NK-92 treated with Interleukin-12 subunit alpha and Interleukin-12 subunit beta, amount 100 ng/mL, for 24 hours (cell line): Measurements from ENCODE around the gene FUOM.

Experiments
- DNase-seq: peaks from one replicate; lab custom pipeline; 2025; lab: John Stamatoyannopoulos, UW

The FUOM gene, protein sequence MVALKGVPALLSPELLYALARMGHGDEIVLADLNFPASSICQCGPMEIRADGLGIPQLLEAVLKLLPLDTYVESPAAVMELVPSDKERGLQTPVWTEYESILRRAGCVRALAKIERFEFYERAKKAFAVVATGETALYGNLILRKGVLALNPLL

GRCh38 chr10:133357285-133358161 is at the start of gene FUOM:
FUOM (minus strand) TSS chr10:133358019; CDS start chr10:133358007, 12 bp downstream.
- no peak for DNase-seq

DNA sequence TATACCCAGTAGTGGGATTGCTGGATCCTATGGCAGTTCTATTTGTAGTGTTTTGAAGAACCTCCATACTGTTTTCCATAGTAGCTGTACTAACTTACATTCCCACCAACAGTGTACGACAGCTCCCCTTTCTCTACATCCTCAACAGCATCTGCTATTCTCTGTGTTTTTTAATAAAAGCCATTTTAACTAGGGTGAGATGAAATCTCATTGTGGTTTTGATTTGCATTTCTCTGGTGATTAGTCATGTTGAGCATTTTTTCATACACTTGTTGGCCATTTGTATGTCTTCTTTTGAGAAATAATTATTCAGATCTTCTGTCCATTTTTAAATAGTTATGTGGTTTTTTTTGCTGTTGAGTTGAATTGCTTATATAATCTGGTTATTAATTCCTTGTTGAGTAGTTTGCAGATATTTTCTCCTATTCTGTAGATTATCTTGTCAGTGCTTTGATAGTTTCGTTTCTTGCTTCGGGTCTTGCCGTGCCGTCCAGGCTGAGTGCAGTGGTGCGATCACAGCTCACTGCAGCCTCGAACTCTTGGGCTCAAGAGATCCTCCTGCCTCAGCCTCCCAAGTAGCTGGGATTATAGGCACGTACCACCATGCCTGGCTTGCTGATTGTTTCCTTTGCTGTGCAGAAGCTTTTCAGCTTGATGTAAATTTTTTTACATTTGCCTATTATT is 48.2 kb upstream of the FUOM start:
- DNase-seq, result no peak

GRCh38 chr10:133405272-133405671 is 47.5 kb upstream of the FUOM start:
- no peak for DNase-seq

DNA sequence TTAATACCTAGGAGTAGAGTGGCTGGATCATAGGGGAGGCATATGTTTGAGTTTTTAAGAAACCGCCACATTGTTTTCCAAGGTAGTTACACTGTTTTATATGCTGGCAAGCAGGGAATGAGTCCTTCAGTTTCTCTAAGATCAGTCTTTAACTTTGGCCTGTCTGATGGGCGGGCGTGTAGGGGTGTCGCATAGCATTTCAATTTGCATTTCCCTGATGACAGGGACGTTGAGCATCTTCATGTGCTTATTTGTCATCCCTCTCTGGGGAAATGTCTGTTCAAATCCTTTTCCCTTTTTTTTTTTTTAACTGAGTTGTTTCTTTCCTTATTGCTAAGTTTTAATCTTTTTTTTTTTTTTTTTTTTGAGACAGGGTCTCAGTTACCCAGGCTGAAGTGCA is 46.0 kb upstream of the FUOM start:
- DNase-seq, result no peak

DNA sequence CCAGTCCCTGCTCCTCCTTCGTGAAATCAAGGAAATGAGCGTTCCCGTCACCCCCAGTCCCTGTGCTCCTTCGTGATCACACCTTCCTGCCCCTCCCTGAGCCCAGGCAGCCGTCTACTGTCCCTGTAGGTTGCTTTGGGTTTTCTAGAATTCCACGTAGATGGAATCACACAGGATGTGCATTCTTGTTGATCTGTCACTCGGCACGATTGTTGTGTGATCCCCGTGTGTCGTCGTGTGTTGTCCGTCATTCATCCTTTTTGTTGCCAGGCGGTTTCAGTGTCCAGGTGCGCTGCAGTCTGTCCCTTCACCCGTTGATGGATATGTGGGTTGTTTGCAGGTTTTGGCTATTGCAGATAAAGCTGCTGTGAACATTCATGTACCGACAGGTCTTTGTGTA is 45.5 kb upstream of the FUOM start:
- DNase-seq, result no peak

GRCh38 chr10:133401981-133402725 is 44.3 kb upstream of the FUOM start:
- DNase-seq, result no peak

DNA sequence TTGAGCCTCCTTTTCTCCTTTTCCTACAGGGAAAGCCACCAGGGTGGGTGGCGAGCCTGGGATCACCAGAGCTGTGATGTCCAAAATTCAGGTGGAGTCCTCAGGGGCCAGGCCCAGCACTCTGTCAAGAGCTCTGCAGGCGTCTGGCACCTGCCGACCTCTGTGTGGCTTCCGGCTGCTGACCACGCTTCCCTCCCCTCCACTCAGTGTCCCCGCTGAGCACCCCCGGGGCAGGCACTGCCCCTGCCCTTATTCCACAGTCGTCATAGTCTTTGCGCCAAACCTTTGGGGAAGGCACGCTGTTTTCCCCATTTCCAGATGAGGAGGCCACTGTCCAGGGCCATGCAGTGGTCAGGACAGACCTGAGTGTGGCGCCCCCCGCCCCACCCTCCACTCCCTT is 43.7 kb upstream of the FUOM start:
- DNase-seq, result no peak

DNA sequence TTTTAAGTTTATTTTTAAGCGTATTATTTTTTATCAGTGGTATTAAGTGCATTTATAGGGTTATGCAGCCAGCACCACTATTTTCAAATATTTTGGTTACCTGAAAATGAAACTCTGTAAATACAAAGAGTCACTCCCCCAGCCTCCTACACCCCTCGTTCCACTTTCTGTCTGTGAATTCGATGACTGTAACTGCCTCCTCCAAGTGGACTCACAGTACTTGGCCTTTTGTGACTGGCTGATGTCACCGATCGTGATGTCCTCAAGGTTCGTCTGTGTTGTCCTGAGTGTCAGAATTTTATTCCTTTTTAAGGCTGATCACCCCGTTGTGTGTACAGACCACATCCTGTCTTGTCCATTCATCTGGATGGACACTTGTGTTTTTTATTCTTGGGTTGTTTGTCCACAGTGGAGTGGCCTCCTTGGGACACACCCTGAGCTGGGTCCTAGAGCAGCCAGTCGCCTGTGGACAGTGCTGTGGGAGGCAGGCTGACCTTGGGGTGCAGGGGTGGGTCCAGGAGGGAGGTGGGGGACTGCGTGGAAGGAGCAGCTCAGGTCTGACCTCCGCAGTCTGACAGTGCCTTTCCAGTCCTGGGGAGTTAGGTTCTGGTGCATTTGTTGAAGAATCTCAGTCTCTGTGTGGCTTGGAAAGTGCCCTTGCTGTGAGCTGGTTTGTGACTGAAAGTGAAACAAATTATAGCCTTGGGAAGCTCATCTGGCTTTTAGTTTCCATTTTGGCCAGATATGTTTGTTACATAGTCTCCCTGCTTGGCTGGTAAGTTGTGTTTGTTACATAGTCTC is 43.0 kb upstream of the FUOM start:
- DNase-seq, result no peak

DNA sequence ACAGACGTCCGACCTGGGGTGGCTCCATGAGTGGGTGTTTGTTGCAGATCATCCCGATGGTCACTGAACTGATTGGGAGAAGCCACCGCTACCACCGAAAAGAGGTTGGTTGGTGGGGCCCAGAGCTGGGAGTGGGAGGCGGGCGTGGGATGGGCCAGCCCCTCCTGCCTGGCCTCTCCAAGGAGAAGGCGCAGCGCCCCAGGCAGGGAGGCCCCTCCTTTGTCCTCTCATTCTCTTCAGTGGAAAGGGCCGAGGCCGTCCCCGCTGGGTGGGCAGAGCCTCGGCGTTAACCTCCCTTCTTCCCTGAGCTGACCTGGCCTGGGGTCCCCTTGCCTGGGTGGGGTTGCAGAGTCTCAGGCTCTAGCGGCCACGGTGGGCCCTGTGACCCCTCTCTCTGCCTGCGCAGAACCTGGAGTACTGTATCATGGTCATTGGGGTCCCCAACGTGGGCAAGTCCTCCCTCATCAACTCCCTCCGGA is 41.3 kb upstream of the FUOM start:
- DNase-seq, result no peak

GRCh38 chr10:133397938-133398337 is 40.1 kb upstream of the FUOM start:
- DNase-seq, result no peak

DNA sequence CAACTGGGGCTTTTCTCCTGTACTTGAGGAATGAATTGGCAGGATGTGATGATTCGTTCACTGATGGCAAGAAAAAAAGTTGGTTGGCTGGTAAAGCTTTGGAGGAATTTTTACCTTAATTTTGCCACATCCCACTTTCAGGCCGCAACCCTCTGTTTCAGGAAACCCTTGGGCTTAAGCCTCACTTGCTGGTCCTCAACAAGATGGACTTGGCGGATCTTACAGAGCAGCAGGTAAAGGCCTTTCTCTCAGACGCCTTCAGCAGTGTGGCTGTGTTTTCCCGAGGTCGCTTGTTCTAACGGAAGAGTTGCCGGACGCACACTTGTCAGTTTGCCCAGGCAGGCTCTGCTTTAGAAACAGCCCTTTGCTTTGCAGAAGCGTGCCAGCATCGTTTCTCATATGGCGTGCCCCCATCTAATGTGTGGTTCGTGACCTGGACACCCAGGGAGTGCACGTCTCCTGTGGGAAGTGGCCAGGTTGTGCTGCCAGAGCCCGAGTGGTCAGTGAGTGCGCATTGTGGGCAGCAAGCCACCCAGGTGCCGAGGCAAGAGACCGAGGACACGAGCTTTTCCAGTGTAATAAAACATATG is 38.3 kb upstream of the FUOM start:
- DNase-seq, result no peak

DNA sequence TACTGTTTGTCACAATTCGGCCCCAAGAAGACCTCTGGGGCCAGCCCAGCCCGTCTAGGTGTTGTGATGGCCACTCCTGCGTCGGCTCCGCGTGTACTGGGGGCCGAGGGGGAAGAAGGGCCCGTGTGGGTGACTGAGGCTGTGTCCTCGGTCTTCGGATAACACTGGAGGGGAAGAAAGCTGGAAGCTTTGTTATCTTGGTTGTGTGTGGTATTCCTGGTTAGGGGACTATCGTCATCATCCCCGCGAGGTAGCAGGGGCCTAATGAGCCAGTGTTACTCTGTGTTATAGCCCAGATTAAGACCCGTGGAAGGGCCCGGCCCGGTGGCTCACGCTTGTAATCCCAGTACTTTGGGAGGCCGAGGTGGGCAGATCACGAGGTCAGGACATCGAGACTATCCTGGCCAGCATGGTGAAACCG is 37.0 kb upstream of the FUOM start:
- DNase-seq, result no peak

GRCh38 chr10:133394064-133394663 is 36.3 kb upstream of the FUOM start, which contains the start of gene MTG1:
MTG1 (plus strand) TSS chr10:133394157; CDS start chr10:133394221, 64 bp downstream.
- peak; percentile 90 for DNase-seq

- DNase-seq, result no peak
These were observed 35.7 kb upstream of the FUOM start for GRCh38 chr10:133393401-133394063.

- no peak for DNase-seq
These were observed 34.1 kb upstream of the FUOM start for GRCh38 chr10:133391761-133392518.

DNA sequence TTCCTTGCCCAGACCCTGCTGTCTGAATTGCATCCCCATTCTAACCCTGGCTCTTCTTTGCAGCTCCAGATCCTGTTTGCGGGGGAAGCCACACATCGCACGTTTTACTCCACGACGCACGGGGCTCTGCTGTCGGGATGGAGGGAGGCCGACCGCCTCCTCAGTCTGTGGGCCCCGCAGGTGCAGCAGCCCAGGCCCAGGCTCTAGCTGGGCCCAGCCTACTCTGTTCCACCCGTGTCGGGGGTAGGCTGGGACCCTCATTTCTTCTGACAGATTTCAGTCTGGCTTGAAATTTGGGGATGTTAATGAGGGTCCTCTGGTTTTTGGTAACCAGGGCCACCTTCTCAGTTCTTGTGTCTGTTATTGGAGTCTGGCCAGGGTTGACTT is 33.4 kb upstream of the FUOM start:
- no peak for DNase-seq

DNA sequence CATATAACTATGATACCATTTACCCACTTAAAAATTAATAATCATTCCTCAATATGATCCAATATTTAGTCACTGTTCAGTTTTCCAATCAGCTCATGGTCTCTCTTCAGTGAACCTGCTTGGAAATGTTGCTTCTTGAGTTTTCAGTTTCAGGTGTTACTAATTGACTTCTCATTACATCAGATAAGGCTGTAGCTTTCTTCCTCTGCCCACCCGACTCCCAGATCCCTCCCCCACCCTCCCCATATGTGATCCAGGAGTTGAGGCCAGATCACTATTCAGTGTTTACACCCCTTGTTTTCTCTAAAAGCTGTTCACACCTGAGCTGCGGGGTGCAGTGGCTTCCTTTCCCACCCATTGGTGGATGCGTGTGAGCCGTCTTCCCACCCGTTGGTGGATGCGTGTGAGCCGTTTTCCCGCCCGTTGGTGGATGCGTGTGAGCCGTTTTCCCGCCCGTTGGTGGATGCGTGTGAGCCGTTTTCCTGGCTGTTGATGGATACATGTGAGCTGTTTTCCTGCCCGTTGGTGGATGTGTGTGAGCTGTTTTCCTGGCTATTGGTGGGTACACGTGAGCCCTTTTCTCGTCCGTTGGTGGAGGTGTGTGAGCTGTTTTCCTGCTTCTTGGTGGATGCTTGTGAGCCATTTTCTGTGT is 32.9 kb upstream of the FUOM start:
- no peak for DNase-seq

- DNase-seq, result peak; percentile 41
These were observed 31.4 kb upstream of the FUOM start for GRCh38 chr10:133388973-133389818.
